Ishikawa (cell line): ENCODE results near the gene BDH1.

Source experiments
- CEBPB ChIP-seq: IDR thresholded peaks from 2 replicates; pipeline ENCODE4 v1.6.1; 2012
- CREB1 ChIP-seq: IDR thresholded peaks from 2 replicates; pipeline ENCODE4 v1.6.1; 2012; ENCODE audit warnings: low read depth
- EGR1 ChIP-seq: IDR thresholded peaks from 2 replicates; pipeline ENCODE4 v1.6.1; 2012
- EP300 ChIP-seq: IDR thresholded peaks from 2 replicates; pipeline ENCODE4 v1.6.1; 2012; ENCODE audit warnings: borderline replicate concordance
- FOXM1 ChIP-seq: IDR thresholded peaks from 2 replicates; pipeline ENCODE4 v1.6.1; 2012; ENCODE audit warnings: low read depth, borderline replicate concordance
- NFIC ChIP-seq: IDR thresholded peaks from 2 replicates; pipeline ENCODE4 v1.6.1; 2012
- RAD21 ChIP-seq: IDR thresholded peaks from 2 replicates; pipeline ENCODE4 v1.6.1; 2012; ENCODE audit warnings: low read depth
- REST ChIP-seq: IDR thresholded peaks from 2 replicates; pipeline ENCODE4 v1.6.1; 2012; ENCODE audit warnings: low read depth, mild to moderate bottlenecking
- TAF1 ChIP-seq: IDR thresholded peaks from 2 replicates; pipeline ENCODE4 v1.6.1; 2012; ENCODE audit warnings: low read depth, mild to moderate bottlenecking
- TCF12 ChIP-seq: IDR thresholded peaks from 2 replicates; pipeline ENCODE4 v1.6.1; 2012; ENCODE audit warnings: low read depth
- TEAD4 ChIP-seq: IDR thresholded peaks from 2 replicates; pipeline ENCODE4 v1.6.1; 2012
- USF1 ChIP-seq: IDR thresholded peaks from 2 replicates; pipeline ENCODE4 v1.6.1; 2012
- YY1 ChIP-seq: IDR thresholded peaks from 2 replicates; pipeline ENCODE4 v1.6.1; 2012; ENCODE audit warnings: low read depth
- ZBTB7A ChIP-seq: IDR thresholded peaks from 2 replicates; pipeline ENCODE4 v1.6.1; 2012; ENCODE audit warnings: low read depth
- TF ChIP-seq, protein P1 (sequence below): IDR thresholded peaks from 2 replicates; pipeline ENCODE4 v1.6.1; 2012

BDH1 gene

GRCh38 chr3:197510642-197511018 is 45.1 kb downstream of the BDH1 start:
- TF ChIP-seq FOXM1 (no peak), TCF12 (no peak)

GRCh38 chr3:197508924-197509775 is 46.6 kb downstream of the BDH1 start:
- no peak for TF ChIP-seq TCF12
- no peak for TF ChIP-seq FOXM1
- TF ChIP-seq, protein P1, sequence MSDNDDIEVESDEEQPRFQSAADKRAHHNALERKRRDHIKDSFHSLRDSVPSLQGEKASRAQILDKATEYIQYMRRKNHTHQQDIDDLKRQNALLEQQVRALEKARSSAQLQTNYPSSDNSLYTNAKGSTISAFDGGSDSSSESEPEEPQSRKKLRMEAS: no peak

GRCh38 chr3:197508461-197508860 is 47.3 kb downstream of the BDH1 start:
- no peak for TF ChIP-seq CEBPB
- no peak for TF ChIP-seq USF1
- TF ChIP-seq YY1: no peak
- no peak for TF ChIP-seq TAF1
- TF ChIP-seq EP300: no peak
- TF ChIP-seq TCF12: no peak
- TF ChIP-seq CREB1: no peak
- TF ChIP-seq FOXM1: no peak
- TF ChIP-seq NFIC: no peak
- no peak for TF ChIP-seq TEAD4
- TF ChIP-seq, protein P1: no peak
- TF ChIP-seq REST: no peak

DNA sequence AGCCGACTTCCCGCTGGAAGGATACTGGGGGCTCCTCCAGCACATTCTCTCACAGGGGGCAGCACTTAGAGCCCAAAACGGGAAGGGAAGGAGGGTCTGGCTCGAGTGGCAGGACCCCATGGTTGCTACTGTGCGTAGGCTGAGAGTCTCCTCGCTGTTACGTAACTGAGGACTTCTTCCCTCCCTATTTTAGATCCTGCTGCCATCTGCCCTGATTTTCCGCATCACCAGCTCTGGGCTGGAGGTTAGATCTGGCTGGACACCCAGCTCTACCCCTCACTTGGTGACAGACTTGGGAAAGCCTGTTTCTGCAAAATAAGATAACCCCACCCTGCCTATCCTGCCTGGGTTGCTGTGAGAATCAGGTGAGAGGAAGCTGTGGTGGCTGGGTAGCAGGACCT is 47.7 kb downstream of the BDH1 start:
- TF ChIP-seq TCF12 (no peak), TAF1 (no peak), EGR1 (no peak), CEBPB (no peak), CREB1 (no peak), TEAD4 (no peak), FOXM1 (no peak), NFIC (no peak), EP300 (no peak), RAD21 (no peak; the same call in 1 of the 2 replicates), REST (no peak), USF1 (no peak), ZBTB7A (no peak), YY1 (no peak)
- TF ChIP-seq, protein P1: no peak

GRCh38 chr3:197507541-197507940 is 48.2 kb downstream of the BDH1 start:
- no peak for TF ChIP-seq EP300
- TF ChIP-seq TAF1: no peak
- no peak for TF ChIP-seq CEBPB
- no peak for TF ChIP-seq USF1
- no peak for TF ChIP-seq YY1
- TF ChIP-seq, protein P1: no peak
- TF ChIP-seq TEAD4: no peak
- no peak for TF ChIP-seq FOXM1

DNA sequence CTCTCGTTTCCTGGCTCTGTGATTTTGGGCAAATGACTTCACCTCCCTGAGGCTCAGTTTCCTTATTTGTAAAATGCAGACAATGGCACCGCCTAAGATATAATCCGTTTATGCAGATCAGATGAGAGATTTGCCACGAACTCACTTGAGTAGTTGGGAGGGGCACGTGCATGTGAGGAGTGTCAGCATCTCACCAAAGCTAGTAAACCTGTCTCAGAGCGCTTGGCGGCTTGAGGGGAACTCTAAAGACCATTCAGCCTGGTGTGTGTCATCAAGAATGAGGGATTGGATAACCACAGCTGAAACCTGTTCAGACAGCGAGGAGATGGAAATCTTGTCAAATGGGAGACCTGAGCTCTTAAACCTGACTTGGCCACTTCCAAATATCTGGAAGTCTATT is 48.7 kb downstream of the BDH1 start:
- no peak for TF ChIP-seq TCF12
- TF ChIP-seq YY1: no peak
- no peak for TF ChIP-seq CREB1
- TF ChIP-seq TAF1: no peak
- TF ChIP-seq, protein P1: no peak
- TF ChIP-seq CEBPB: no peak
- TF ChIP-seq FOXM1: no peak
- TF ChIP-seq REST: no peak
- TF ChIP-seq EP300: no peak
- TF ChIP-seq ZBTB7A: no peak
- no peak for TF ChIP-seq TEAD4
- TF ChIP-seq USF1: no peak
- TF ChIP-seq RAD21: no peak
- no peak for TF ChIP-seq NFIC
- no peak for TF ChIP-seq EGR1
